NCI-H774 (cell line): ENCODE data around the gene CNTNAP2.
A peak's percentile ranks its signal among the peaks of the same experiment; 100 is the strongest.

Experiments
- DNase-seq: peaks from one replicate; lab custom pipeline; 2025; lab: John Stamatoyannopoulos, UW

Gene CNTNAP2

DNA sequence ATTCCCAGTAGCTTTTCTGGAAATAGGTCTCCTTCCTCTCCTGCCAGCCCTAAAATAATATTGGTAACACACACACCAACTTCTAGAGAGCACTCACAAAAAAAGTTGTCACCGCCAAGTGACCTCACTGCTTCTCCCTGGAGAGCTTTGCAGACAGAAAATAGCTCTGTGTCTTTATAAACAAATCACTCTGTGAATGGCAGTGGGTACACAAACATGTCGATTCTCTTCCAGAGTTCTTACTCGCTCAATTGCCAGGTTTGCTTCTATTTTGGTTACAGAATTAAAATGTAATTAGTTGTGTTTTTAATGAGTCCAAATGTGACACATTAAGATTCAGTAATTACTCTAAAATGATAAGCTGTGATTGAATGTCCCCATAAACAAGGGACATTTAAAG is 1824.8 kb downstream of the CNTNAP2 start:
- DNase-seq, result peak; percentile 13

DNA sequence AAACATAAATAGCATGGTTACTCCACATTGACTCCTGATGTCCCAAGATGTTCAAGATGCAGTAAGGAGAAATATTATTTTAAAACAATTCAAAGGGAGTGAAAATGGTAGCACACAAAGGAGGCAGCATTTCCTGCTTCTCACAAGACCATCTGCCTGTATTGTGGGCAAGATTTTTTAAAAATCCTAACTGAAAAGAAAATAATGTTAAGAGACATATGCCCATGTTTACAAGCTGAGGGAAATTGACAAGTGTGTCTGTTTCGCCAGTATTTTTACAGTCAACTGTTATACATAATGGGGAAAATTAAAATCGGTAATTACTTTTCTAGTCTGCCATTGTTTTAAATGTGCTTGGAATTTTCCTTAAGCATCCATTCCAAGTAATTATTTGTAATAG is 1827.7 kb downstream of the CNTNAP2 start:
- no peak for DNase-seq

DNA sequence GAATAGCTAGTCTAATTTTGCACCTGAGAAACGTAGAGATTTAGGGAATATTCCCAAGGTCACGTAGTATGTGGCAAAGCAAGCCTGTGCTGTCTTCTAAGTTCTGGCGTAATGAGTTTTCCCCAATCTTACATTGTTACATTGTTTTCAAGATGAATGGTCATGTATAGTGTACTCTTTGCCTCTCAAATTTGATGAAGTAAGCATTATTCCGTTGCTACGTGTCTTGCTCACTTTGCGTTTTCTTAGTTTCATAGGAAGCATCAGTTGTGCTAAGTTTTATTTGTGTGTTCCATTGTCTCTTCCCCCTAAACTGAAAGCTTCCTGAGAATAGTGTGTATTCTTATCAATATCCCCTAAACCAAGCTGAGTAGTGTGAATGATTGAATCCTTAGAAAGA is 1836.3 kb downstream of the CNTNAP2 start:
- DNase-seq, result no peak

DNA sequence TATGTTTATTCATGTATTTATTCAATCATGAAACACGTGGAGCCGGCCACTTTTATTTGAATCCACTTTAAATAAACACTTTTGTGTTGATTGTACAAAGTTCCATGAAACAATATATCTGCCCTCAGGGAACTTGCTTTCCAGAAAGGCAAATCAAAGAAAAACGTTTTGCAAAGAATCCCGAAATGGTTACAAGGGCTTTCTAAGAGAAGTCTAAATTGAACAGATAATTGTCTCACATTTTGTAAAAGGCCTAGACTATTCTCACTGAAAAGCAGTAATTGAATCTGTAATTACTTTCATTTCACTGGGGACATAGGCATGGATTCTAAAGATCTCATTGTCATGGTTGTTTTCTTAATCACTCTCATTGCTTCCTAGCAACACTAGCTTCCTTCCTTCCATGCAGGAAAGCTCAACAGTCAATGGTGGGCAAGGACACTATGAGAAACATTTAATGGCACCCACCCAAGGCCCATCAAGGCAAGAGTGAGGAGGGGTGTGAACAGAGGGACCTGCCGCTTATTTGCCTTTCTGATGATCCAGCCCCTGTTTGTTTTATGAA is 1851.5 kb downstream of the CNTNAP2 start:
- DNase-seq, result no peak

DNA sequence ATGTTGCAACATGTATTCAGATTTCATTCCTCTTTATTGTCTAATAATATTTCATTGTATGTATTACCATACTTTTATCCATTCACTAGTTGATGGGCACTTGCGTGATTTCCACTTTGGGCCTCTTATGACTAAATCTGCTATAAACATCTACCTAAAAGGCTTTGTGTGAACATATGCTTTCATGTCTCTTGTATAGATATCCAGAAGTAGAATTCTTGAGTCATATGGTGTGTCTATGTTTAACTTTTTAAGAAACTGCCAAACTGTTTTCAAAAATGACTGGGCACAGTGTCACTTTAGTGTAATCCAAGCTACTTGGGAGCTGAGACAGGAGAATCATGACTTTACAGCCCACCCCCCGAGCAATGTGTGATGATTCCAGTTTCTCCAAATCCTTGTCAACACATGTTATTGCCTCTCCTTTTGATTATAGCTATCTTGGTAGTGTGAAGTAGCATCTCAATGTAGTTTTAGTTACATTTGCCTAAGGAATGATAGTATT is 1855.1 kb downstream of the CNTNAP2 start:
- no peak for DNase-seq

DNA sequence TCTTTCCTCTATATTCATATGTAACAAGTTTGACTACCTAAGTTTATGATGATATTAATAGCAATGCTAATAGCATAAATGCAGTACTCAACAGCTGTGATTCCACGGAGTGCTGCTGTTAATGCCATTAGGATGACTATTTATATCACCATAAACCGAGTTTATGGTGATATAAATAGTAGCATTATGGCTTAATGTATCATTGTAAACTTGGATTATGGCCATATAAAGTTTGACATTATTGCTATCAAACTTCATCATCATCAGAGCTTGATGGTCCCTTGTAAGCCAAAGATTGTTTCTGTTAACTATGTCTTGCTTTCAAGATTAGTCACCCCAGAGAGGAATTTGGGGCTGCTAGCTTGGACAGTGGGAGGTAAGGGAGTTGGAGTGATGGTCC is 1861.6 kb downstream of the CNTNAP2 start:
- DNase-seq, result no peak

DNA sequence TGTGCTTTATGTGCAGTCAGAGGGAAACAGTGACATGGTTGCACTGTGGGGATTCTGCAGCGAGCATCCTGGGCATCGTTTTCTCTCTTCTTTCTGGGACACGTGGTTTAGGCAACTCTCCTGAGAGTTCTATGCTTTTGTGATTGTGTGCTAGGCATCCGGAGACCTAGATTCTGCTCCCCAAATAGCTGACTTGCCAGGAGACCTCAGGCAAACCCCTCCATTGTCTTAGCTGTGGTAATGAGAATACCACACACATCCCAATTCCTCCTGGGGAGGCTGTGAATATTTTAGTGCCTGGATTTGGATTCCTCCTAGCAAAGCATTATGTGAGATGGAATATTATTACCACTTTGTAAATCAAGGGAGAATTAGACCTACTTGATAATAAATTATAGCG is 1862.0 kb downstream of the CNTNAP2 start:
- no peak for DNase-seq

DNA sequence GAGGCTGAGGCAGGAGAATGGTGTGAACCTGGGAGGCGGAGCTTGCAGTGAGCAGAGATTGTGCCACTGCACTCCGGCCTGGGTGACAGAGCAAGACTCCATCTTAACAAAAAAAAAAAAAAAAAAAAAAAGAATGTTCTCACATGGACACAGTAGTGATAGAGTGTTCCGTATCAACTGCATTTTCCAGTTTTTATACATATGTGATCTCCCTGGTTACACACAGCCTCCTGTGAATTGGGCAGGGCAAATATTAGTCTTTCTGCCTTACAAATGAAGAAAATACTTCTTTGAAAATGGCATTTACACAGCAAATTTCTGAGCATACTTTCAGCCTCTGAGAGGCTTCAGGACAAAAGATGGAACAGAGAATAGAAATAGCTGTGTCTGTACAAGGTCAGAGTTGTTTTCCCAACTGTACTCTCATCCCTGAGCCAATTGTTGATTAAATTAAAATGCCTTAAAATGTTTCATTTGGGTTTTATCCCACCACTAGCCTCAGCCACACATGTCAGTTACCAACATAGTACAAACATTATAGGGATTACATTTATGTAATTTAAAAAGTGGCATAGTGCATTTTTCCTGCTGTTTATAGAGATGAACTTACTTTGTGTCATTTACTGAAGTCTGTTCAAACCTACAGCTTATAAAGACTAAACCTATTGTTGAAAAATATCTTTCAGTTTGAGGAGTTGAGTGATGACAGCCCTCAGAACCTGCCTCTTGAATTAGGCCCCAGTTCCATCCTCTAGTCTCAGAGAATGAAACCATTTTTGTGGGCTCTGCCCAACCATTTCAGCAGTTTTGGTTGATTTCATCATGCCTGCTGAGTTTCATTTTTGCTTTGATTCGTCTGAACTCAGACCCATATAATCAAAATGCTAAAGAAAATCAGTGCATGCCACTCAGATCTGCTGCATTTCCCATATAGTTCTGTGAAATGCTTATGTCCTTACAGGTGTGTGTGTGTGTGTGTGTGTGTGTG is 1864.5 kb downstream of the CNTNAP2 start:
- DNase-seq, result no peak

DNA sequence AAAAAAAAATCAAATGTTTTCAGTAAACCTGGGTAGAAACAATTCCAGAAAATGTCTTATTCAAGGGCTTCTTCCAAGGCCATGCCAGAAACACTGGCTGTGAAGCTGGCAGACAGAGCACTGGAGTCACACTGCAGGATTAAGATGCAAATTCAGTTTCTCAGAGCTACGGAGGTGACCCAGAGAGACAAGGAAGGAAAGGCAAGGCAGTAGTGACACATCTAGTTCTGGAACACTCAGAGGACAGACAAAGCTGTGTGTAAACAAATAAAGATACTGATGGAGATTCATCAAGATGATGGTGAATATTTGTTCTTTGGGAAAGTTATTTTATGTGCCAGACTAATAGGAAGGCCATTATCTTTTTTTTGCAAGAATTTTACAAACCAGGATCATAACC is 1865.7 kb downstream of the CNTNAP2 start:
- DNase-seq, result no peak

DNA sequence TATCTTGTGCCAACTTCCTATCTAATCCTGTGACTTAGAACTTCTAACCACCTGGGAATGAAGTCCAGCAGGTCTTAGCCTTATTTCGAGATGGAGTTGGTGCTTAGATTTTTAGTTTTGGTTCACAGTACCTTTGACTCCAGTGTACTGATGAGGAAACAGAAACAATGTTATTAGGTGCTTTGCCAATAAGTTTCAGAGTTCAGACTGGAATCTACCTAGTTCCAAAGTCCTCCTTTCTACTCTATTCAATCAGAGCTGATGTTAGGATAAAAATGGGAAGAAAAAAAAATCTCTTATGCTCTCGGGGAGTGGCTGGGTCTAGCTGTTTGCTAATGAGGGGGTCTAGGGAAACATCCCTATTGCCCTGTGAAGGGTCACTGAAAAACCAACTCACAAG is 1867.7 kb downstream of the CNTNAP2 start:
- DNase-seq, result no peak

DNA sequence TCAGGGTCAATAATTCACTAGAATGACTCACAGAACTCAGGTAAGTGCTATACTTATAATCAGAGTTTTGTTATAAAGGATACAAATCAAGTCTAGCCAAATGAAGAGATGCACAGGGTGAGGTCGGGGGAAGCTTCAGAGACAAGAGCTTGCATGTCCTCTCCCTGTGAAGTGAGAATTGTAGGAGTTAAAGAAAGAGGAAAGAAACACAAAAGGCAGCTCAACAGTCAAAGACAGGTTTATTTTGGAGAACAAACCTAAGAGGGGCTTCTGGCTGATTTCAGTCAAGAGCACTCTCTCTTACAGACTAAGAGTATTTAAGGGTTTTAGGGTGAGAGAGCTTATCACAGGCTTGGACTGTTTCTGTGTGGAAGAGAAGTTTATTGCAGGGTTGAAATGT is 1873.5 kb downstream of the CNTNAP2 start:
- no peak for DNase-seq

DNA sequence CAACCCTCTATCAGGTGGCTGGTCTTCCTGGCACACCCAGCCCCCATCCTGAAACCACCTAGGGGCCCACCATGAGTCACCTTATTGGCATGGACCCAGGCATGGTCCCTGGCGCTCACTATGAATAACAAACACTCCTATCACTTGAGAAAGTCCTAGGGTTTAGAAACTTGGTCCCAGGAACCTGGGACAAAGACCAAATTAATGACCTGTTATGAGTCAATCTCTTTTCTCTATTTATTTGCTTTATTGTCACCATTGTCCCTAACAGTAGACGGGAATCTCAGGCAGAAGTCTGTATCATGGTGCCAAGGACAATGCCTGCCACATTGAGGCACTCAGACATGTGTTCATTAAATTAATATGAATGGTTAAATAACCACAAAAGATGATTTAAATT is 1874.3 kb downstream of the CNTNAP2 start:
- no peak for DNase-seq

DNA sequence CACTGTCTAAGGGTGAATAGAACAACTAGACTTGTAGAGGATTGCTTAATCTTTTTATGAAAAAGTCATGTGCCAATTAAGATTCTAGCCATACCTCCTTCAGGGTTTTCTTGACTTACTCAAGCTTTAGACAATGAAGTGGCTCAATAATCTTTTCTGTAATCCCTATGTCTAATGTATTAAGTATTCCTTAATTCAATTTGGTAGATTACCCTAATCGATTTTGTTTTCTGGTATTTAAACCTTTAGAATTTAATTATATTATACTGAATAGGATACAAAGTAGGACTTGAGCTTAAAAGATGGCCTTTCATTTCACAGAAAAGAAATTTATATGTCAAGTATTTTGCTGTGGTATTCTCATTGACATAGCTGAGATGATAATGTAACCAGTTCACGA is 1876.1 kb downstream of the CNTNAP2 start:
- DNase-seq, result no peak

DNA sequence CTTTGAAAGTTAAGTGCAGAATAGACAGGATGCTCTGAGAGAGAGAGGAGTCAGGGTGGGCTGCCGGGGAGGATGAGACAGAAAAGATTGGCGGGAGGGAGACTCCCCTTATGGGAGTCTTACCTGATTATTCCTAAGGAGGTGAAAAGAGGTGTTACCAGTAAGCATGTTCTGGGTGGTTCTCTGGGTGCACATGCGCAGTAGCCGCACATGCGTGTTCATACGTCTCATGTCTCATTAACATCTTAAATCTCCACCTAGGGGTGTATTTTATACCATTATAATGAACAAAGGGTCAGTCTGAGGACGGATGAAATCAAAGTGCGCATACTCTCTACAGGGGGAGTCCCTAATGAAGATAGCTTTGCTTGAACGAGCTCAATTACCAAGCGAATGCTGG is 1881.0 kb downstream of the CNTNAP2 start:
- DNase-seq, result no peak

DNA sequence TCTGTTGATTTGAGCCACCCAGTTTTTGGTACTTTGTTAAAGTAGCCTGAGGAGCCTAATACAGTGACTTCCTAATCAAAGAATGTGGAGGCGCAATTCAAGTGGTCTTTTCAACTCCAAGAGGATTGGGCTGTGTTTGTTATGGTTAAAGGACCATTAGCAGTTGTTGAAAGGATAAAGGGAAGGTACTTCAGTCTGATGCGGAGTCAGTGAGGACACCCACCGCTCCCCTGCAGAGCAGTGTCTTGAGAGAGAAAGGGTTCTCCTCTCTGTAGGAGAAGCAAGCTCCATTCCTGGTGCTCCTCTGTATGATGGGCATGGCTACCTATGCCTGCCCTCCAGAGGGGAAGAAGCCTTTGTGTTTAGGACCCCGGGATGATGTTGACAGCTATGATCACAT is 1883.4 kb downstream of the CNTNAP2 start:
- no peak for DNase-seq

DNA sequence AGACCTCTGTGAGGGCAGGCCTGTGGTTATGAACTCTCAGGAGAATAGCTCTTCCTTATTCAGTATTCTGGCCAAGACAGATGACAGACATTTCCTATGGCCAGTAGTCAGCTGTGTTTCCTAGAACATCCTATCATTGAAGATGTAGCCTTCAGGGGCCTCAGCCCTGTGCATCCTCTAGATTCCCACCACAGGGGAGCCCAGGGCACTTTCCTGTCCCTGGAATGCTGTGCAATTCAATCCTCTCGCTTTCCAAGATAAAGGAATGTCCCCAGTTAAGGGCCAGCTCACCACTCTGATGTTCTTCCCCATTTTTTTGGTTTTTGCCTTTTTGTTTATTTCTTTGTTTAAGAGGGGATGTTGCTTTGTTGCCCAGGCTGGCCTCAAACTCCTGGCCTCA is 1895.2 kb downstream of the CNTNAP2 start:
- no peak for DNase-seq

DNA sequence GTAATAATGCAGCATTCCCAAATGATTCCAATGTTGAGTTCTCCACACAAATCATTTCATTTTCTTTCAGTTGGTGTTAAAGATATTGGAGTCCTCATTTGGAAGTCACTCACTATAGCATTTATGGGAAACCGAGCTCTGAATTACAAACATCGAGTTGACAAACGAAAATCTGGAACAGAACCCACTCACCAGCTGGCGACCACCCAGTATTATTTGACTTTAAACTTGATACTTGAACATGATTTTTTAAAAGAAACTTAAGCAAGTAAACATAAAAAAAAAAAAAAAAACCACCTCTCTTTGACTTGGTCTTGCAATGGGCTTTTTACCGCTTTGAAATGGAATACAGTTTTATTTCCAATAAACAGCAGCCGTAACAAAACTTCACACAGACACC is 1897.4 kb downstream of the CNTNAP2 start:
- no peak for DNase-seq

DNA sequence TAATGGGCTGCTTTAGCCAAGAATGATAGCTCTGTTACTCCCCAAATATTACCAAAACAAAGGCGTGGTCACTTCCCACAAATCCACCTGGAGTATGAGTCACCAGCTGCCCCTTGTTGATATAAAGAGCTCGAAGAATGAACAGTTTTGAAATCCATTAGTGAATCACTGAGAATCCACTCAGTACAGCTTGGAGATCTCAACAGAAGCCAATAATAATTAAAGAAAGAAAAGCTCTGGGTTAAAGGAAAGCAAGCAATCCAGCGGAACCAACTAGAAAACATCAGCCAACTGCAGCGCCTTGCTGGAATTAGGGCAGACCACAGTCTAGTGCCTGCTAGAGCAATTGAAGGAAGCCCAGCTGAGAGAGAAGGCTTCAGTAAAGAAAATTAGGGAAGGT is 1897.9 kb downstream of the CNTNAP2 start:
- peak; percentile 1 for DNase-seq

DNA sequence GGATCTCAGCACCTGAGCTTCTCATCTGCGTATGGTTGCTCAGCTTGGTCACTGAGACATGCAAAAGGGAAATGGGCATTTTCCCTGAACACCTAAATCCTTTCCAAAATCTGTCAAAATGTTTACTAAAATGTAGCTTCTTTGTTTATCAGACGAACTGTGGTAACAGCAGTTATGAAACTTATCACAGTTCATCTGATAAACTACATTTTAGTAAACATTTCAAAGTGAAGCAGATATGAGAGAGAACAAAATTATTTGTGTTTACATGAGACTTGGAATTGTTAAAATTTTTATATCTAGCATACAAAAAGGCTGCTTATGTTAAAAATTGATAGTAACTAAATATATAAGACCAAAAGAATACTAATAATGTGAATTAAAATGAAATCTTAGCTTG is 1900.5 kb downstream of the CNTNAP2 start:
- DNase-seq, result no peak

DNA sequence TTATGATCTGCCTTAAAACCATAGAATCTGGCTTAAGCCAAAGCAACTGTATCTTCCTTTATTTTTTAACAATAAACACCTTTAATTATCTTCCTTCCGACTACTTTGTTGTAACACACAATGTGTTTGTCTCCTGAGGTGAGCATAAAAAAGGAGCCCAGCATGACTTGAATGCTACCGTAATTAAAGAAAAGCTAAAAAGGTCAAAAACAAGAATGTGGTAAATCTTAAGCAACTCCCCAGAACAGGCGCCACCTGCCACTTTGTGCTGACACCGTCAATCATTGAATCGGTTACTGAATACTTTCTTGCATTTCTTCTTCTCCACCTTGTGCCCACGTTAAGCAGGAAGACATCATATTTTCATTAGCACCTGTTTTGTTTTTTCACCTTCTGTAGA is 1904.1 kb downstream of the CNTNAP2 start:
- DNase-seq, result no peak

DNA sequence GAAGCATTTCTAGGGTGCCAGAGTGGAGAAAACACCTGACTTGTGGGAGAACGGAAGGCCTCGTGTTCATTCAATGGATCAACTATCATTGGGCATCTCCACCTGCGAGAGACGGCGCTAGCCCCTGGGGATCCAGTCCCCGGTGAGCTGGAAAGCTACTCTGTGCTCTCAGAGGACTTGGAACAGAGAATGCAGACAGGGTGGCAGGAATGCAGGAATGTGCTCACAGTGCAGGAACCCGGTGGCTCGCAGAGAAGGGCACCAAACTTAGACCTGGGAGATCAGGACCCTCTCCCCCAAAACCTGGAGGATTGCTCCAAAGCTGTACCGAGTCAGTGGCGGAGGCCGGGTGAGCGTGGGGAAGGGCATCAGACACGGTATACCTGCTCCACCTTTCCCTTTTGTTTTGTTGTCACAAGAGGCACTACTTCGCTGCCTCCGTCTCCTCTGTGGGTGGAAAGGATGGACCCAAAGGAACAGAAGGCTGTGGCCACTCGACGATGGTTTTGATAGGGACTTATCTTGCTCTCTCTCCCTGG is 1905.0 kb downstream of the CNTNAP2 start:
- no peak for DNase-seq

DNA sequence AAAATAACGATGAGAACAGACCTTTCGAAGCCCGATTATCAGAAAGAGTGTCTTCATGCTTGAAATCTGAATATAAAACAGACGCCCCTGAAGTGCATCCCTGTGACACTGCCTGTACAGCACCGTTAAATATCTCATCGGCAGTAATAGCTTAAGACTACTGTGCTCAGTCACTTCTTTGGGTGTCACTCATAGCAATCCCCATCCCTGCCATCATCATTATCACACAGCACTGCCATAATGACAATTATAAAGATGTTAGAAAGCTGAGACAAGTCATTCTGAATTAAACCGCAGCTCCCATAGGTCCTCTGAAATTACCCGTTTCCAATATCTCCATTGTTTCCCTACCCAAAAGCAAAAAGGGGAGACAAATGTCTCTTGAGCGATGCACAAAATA is 1906.2 kb downstream of the CNTNAP2 start:
- DNase-seq, result no peak

DNA sequence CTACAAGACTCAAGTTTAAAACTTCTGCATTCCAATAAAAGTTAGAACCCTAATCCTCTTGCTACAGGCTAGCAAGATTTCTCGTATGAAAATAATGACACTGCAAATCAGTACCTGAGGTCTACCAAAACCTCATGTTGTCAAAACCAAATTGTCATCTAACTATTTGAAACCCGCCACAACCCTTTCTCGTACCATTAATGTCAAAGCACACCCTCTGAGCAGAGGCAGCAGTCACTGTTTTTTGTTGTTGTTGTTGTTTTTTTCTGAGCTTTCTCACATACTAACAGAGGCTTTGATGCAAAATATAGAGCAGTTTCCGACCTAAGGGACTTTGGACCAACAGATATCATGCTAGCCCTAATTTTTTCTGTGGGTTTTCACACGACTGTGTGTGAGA is 1910.1 kb downstream of the CNTNAP2 start:
- DNase-seq, result no peak
